ENCODE data around the gene LHFPL3.
"Not testable (repeated sequence)": the region's sequence is repeated elsewhere in the genome, so short reads cannot be mapped to it uniquely, and the experiment has no call there.

LHFPL3 gene

DNA sequence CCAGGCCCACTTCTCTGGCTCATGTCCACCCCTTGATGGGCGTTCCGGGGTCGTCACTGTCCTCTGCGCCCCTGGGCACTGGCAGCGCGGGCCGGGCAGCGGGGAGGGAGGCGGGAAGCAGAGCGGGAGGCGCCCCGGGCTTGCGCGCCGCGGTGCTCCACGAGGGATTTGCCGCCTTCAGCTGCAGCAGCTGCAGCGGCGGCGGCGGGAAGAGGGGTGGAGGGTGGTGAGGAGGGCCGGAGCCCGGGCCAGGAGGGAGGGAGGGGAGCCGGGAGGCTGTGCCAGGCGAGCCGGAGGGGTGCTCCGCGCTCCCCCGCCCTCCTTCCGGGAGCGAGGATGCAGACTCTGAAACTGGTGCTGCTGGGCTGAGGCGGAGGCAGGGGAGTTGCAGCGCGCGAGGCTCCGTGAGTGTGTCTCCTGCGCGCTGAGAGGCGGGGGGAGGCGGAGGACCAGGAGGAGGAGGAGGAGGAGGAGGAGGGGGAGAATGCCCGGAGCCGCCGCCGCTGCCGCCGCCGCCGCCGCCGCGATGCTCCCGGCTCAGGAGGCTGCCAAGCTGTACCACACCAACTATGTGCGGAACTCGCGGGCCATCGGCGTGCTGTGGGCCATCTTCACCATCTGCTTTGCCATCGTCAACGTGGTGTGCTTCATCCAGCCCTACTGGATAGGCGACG lies at the start of gene LHFPL3:
LHFPL3 (plus strand) TSS at position 308 of the 674 bp plus-strand sequence.
- Mint-ChIP-seq H3K4me1 (peaks cover 6% of the 10 kb centered on the region), H3K27me3 (ENCODE audit: low read depth, poor library complexity) (peaks cover 97% of the 10 kb centered on the region), H3K4me3 (peak within 1 kb of the TSS; percentile 73), H3K27ac (no peak within 1 kb of the TSS), H3K9me3 (no peaks in the 10 kb centered on the region), H3K36me3 (ENCODE audit: low read depth) (no peaks in the 10 kb centered on the region)
- TF ChIP-seq CTCF (IDR thresholded peaks at IDR 0.05), result no peak
- peak; percentile 64 for DNase-seq

GRCh38 chr7:104281685-104282084 lies 46.7 kb upstream of the LHFPL3 start:
- not testable (repeated sequence) for H3K4me1 Mint-ChIP-seq; H3K27ac Mint-ChIP-seq; H3K4me3 Mint-ChIP-seq; H3K36me3 Mint-ChIP-seq (ENCODE audit: low read depth); DNase-seq
- Mint-ChIP-seq H3K27me3 (ENCODE audit: low read depth, poor library complexity) (peaks cover 14% of the 10 kb centered on the region), H3K9me3 (peaks cover 25% of the 10 kb centered on the region)

- peaks cover 22% of the 10 kb centered on the region for H3K27me3 Mint-ChIP-seq (ENCODE audit: low read depth, poor library complexity)
- no peak for TF ChIP-seq CTCF (IDR thresholded peaks at IDR 0.05)
- H3K4me3 Mint-ChIP-seq, result no peak overlapping the region
- no peaks in the 10 kb centered on the region for H3K9me3 Mint-ChIP-seq
- no peak for DNase-seq
- no peak overlapping the region for H3K27ac Mint-ChIP-seq
- no peaks in the 10 kb centered on the region for H3K4me1 Mint-ChIP-seq
- H3K36me3 Mint-ChIP-seq (ENCODE audit: low read depth), result no peaks in the 10 kb centered on the region
Measured at GRCh38 chr7:104286839-104287238, 41.6 kb upstream of the LHFPL3 start.

GRCh38 chr7:104288137-104288536 lies 40.3 kb upstream of the LHFPL3 start:
- H3K4me1 Mint-ChIP-seq, result no peaks in the 10 kb centered on the region
- TF ChIP-seq CTCF (IDR thresholded peaks at IDR 0.05), result no peak
- DNase-seq, result no peak
- H3K36me3 Mint-ChIP-seq (ENCODE audit: low read depth), result no peaks in the 10 kb centered on the region
- H3K4me3 Mint-ChIP-seq, result no peak overlapping the region
- no peak overlapping the region for H3K27ac Mint-ChIP-seq
- no peaks in the 10 kb centered on the region for H3K9me3 Mint-ChIP-seq
- peaks cover 22% of the 10 kb centered on the region for H3K27me3 Mint-ChIP-seq (ENCODE audit: low read depth, poor library complexity)

DNA sequence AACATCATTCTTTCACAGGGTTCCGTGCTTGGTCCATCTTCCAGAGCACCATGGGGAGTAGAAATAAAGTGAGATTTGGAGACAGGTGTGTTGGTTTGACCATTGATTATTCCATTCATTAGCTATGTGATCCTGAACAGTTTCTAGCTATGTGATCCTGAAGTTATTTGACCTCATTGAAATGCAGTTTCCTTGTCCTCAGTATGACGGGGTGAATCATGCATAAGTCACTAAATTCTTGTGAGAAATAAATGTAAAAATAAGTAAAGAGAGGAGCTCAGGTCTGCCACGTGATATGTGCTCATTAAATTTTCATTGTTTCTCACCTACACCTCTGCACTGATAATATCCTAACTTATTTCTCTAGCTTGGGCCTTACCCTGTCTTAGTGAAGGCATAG lies 34.1 kb upstream of the LHFPL3 start:
- H3K4me1 Mint-ChIP-seq, result no peaks in the 10 kb centered on the region
- peaks cover 6% of the 10 kb centered on the region for H3K27me3 Mint-ChIP-seq (ENCODE audit: low read depth, poor library complexity)
- no peaks in the 10 kb centered on the region for H3K36me3 Mint-ChIP-seq (ENCODE audit: low read depth)
- no peak for DNase-seq
- no peak for TF ChIP-seq CTCF (IDR thresholded peaks at IDR 0.05)
- no peaks in the 10 kb centered on the region for H3K9me3 Mint-ChIP-seq
- no peak overlapping the region for H3K27ac Mint-ChIP-seq
- no peak overlapping the region for H3K4me3 Mint-ChIP-seq

- Mint-ChIP-seq H3K9me3 (no peaks in the 10 kb centered on the region), H3K27ac (no peak overlapping the region), H3K4me3 (no peak overlapping the region), H3K27me3 (ENCODE audit: low read depth, poor library complexity) (peaks cover 3% of the 10 kb centered on the region), H3K4me1 (no peaks in the 10 kb centered on the region), H3K36me3 (ENCODE audit: low read depth) (no peaks in the 10 kb centered on the region)
- DNase-seq, result no peak
- TF ChIP-seq CTCF (IDR thresholded peaks at IDR 0.05), result no peak
Measured at GRCh38 chr7:104296266-104296665, 32.1 kb upstream of the LHFPL3 start.
